Kidney (tissue), 14 donors: ENCODE data around the gene PPL. TPM values are rescaled to one million over a fixed set of nuclear protein-coding genes. Genes with fewer than 3 reads are reported as not detected.

Source experiments
- DNase-seq, 5 donors: peaks; one replicate each; pipeline ENCODE4 v3.0.0-alpha.2; 2013 to 2020
- FAIRE-seq: peaks from 2 replicates; lab custom pipeline; 2012; peaks lifted over from hg19 to GRCh38; lab: Jason Lieb, UNC
- H3K27ac ChIP-seq, 2 donors: one replicate each; pipeline ENCODE4 v1.7.0; 2013; ENCODE audit warnings: low read depth in 2 of 2, low read length in 2 of 2, inconsistent platforms in 1 of 2
- H3K27me3 ChIP-seq: one replicate; pipeline ENCODE4 v1.7.1; 2013; ENCODE audit warnings: low read length, inconsistent platforms; ENCODE audit not compliant: control insufficient read depth, insufficient read depth
- H3K36me3 ChIP-seq, 3 donors: one replicate each; pipeline versions ENCODE4 v1.7.0 to v1.7.1; 2013; ENCODE audit warnings: low read length in 3 of 3, control low read depth in 1 of 3, inconsistent platforms in 1 of 3; ENCODE audit not compliant: insufficient read depth in 3 of 3, control insufficient read depth in 2 of 3
- H3K4me1 ChIP-seq, 3 donors: one replicate each; pipeline versions ENCODE4 v1.7.0 to v1.7.1; 2013; ENCODE audit warnings: low read length in 3 of 3, inconsistent platforms in 1 of 3, low read depth in 1 of 3; ENCODE audit not compliant: control insufficient read depth in 2 of 3, insufficient read depth in 2 of 3
- H3K4me3 ChIP-seq, 3 donors: one replicate each; pipeline versions ENCODE4 v1.7.0 to v1.8.1; 2013; ENCODE audit warnings: low read length in 3 of 3, control low read depth in 1 of 3, inconsistent platforms in 1 of 3
- H3K9ac ChIP-seq, 3 donors: one replicate each; pipeline versions ENCODE4 v1.7.0 to v1.7.1; 2013; ENCODE audit warnings: low read length in 3 of 3, control low read depth in 1 of 3, inconsistent platforms in 1 of 3
- H3K9me3 ChIP-seq, 3 donors: one replicate each; pipeline versions ENCODE4 v1.7.0 to v1.7.1; 2013; ENCODE audit warnings: low read length in 3 of 3, control low read depth in 1 of 3, inconsistent platforms in 1 of 3; ENCODE audit not compliant: control insufficient read depth in 2 of 3, insufficient read depth in 1 of 3
- intact Hi-C: fragments of 100-400 bp; cut with DNase I; formaldehyde crosslinking; loops from one replicate; pipeline ENCODE4 v1.11.1; 2022
- polyA plus RNA-seq: library from polyadenylated mRNA; stranded (reverse); fragments of 350-450 nt; fragmentation: Illumina TruSeq; extraction: RNeasy Lipid Tissue Mini Kit (QIAGEN cat#74804); gene quantifications from one replicate; pipeline ENCODE4 v1.2.3, GENCODE V29; 2014; ENCODE audit warnings: low read depth, low replicate concordance; ENCODE audit not compliant: insufficient read depth
- total RNA-seq: library from RNA; stranded (reverse); fragmentation: NEBNext Ultra II Directional; extraction: Animal tissue kit (Norgen Biotek cat#: 25700); gene quantifications from one replicate; pipeline ENCODE4 v1.2.1, GENCODE V29; 2021
- TF ChIP-seq, protein P1 (sequence below): IDR thresholded peaks from 3 replicates; pipeline ENCODE4 v1.5.1; 2012; ENCODE audit warnings: mild to moderate bottlenecking, moderate library complexity, borderline replicate concordance; ENCODE audit not compliant: insufficient read depth; ENCODE audit errors: extremely low read depth
- donor health status: control.
- donor health status: control.
- donor health status: control.
- donor health status: control.
- donor health status: control.
- donor health status: DM: yes; HTN: yes; CAD: no.
- donor health status: Normal renal cell carcinoma (clear cell type).

Gene PPL
- total and polyA plus RNA-seq, 2 donors from 2014 or later, result 7.7 to 78.4 TPM

GRCh38 chr16:4859190-4859899, 77.6 kb downstream of the PPL start:
- TF ChIP-seq, protein P1, sequence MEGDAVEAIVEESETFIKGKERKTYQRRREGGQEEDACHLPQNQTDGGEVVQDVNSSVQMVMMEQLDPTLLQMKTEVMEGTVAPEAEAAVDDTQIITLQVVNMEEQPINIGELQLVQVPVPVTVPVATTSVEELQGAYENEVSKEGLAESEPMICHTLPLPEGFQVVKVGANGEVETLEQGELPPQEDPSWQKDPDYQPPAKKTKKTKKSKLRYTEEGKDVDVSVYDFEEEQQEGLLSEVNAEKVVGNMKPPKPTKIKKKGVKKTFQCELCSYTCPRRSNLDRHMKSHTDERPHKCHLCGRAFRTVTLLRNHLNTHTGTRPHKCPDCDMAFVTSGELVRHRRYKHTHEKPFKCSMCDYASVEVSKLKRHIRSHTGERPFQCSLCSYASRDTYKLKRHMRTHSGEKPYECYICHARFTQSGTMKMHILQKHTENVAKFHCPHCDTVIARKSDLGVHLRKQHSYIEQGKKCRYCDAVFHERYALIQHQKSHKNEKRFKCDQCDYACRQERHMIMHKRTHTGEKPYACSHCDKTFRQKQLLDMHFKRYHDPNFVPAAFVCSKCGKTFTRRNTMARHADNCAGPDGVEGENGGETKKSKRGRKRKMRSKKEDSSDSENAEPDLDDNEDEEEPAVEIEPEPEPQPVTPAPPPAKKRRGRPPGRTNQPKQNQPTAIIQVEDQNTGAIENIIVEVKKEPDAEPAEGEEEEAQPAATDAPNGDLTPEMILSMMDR, result no peak
- H3K4me1 ChIP-seq, result peaks cover 0 to 2% (median 0%) of the 10 kb centered on the region in 3 donors
- peaks cover 4 to 68% (median 48%) of the 10 kb centered on the region in 3 donors for H3K36me3 ChIP-seq
- FAIRE-seq (no peak), DNase-seq (no peak)
- no peak overlapping the region for H3K4me3 ChIP-seq
- H3K27me3 ChIP-seq, result no peaks in the 10 kb centered on the region
- H3K27ac ChIP-seq, result no peak overlapping the region
- H3K9ac ChIP-seq, result no peak overlapping the region
- no peaks in the 10 kb centered on the region for H3K9me3 ChIP-seq
- intact Hi-C loops, result no loop called here

- DNase-seq (no peak), FAIRE-seq (no peak)
- Histone ChIP-seq H3K4me3 (no peak overlapping the region), H3K36me3 (peaks cover 4 to 56% (median 38%) of the 10 kb centered on the region in 3 donors), H3K4me1 (no peaks in the 10 kb centered on the region), H3K9ac (no peak overlapping the region), H3K27ac (no peak overlapping the region), H3K27me3 (no peaks in the 10 kb centered on the region), H3K9me3 (no peaks in the 10 kb centered on the region)
- TF ChIP-seq, protein P1, result no peak
- intact Hi-C loops, result no loop called here
These were observed 81.1 kb downstream of the PPL start for GRCh38 chr16:4855804-4856203.

GRCh38 chr16:4855371-4855770, 81.6 kb downstream of the PPL start:
- TF ChIP-seq, protein P1, result no peak
- FAIRE-seq (no peak), DNase-seq (no peak)
- no peaks in the 10 kb centered on the region for H3K27me3 ChIP-seq
- H3K36me3 ChIP-seq, result peaks cover 4 to 52% (median 35%) of the 10 kb centered on the region in 3 donors
- no peaks in the 10 kb centered on the region for H3K4me1 ChIP-seq
- H3K27ac ChIP-seq, result no peak overlapping the region
- no peak overlapping the region for H3K4me3 ChIP-seq
- H3K9ac ChIP-seq, result no peak overlapping the region
- H3K9me3 ChIP-seq, result no peaks in the 10 kb centered on the region
- intact Hi-C loops, result no loop called here
